Spleen (tissue), 11 donors: ENCODE data around the gene NFATC2IP. TPM values are rescaled to one million over a fixed set of nuclear protein-coding genes. Genes with fewer than 3 reads are reported as not detected.

Experiments used
- DNase-seq: peaks from one replicate; pipeline ENCODE4 v3.0.0-alpha.2; 2020
- H3K27ac ChIP-seq, 8 donors: fragments of 200-600 bp; sonication (generic) in 7 of 8; 1 replicate in 4 of 8; 2 replicates in 4 of 8; pipeline versions ENCODE4 v1.5.0 to v1.8.0; 2016 to 2021; ENCODE audit warnings: inconsistent platforms in 4 of 8, mild to moderate bottlenecking in 4 of 8, moderate library complexity in 1 of 8
- H3K27me3 ChIP-seq, 7 donors: fragments of 200-600 bp; sonication (generic) in 6 of 7; replicated peaks in 1 of 7; 1 replicate in 4 of 7; 2 replicates in 3 of 7; pipeline versions ENCODE4 v1.5.0 to v1.8.0; 2016 to 2021; ENCODE audit warnings: inconsistent platforms in 3 of 7, mild to moderate bottlenecking in 1 of 7
- H3K36me3 ChIP-seq, 6 donors: fragments of 200-600 bp; sonication (generic) in 5 of 6; 1 replicate in 4 of 6; 2 replicates in 2 of 6; pipeline versions ENCODE4 v1.5.0 to v1.8.0; 2016 to 2021; ENCODE audit warnings: inconsistent platforms in 2 of 6
- H3K4me1 ChIP-seq, 6 donors: fragments of 200-600 bp; sonication (generic) in 5 of 6; 1 replicate in 3 of 6; 2 replicates in 3 of 6; pipeline versions ENCODE4 v1.5.0 to v1.8.0; 2016 to 2021; ENCODE audit warnings: inconsistent platforms in 3 of 6
- H3K4me3 ChIP-seq, 8 donors: fragments of 200-600 bp; sonication (generic) in 7 of 8; 1 replicate in 4 of 8; 2 replicates in 4 of 8; pipeline versions ENCODE4 v1.5.0 to v1.8.0; 2016 to 2021; ENCODE audit warnings: inconsistent platforms in 4 of 8, mild to moderate bottlenecking in 4 of 8, moderate library complexity in 2 of 8
- H3K9me3 ChIP-seq, 8 donors: fragments of 200-600 bp; sonication (generic) in 7 of 8; 1 replicate in 4 of 8; 2 replicates in 4 of 8; pipeline versions ENCODE4 v1.5.0 to v1.8.0; 2016 to 2021; ENCODE audit warnings: inconsistent platforms in 4 of 8
- CTCF ChIP-seq, 11 experiments: fragments of 200-600 bp in 7 of 11; fragments of 450-650 bp in 4 of 11; sonication (generic) in 4 of 11; IDR thresholded peaks in 8 of 11; conservative IDR thresholded peaks in 3 of 11; 1 replicate in 7 of 11; 2 replicates in 4 of 11; pipeline versions ENCODE4 v1.4.0 to v1.8.0; 2016 to 2021; ENCODE audit warnings: antibody characterized with exemption in 11 of 11, inconsistent platforms in 4 of 11, mild to moderate bottlenecking in 1 of 11
- POLR2A ChIP-seq, 3 donors: fragments of 450-650 bp; IDR thresholded peaks; one replicate each; pipeline ENCODE4 v1.5.1; 2017; ENCODE audit warnings: antibody characterized with exemption in 3 of 3, mild to moderate bottlenecking in 1 of 3
- POLR2AphosphoS5 ChIP-seq, 3 donors: sonication (generic); formaldehyde crosslinking; IDR thresholded peaks; one replicate each; pipeline ENCODE4 v1.5.1; 2017; ENCODE audit warnings: antibody characterized with exemption in 3 of 3
- WGBS, 5 donors: extraction: QIAGEN DNeasy Blood & Tissue Kit in 3 of 5; methylation state at CpG; one replicate each; pipeline versions ENCODE4 v1.1.5 to v1.1.7; 2013 to 2018; 5-methylcytosine and 5-hydroxymethylcytosine counted together
- intact Hi-C: fragments of 100-400 bp; cut with DNase I; formaldehyde crosslinking; loops from one replicate; pipeline ENCODE4 v1.15.0; 2023; ENCODE audit warnings: low total_unique reads
- polyA plus RNA-seq, 3 donors: library from polyadenylated mRNA; stranded (reverse); fragments of 200-250 nt; gene quantifications; one replicate each; pipeline ENCODE4 v1.2.1, GENCODE V29; 2013
- total RNA-seq, 7 donors: library from RNA; depleted of rRNA in 3 of 7; stranded (reverse); fragments of >200 nt in 3 of 7; fragmentation: NEBNext Ultra II Directional in 4 of 7; extraction: Animal tissue kit (Norgen Biotek cat#: 25700) in 4 of 7; gene quantifications; one replicate each; pipeline versions ENCODE4 v1.1.0 to v1.2.1, GENCODE V29; 2016 to 2021
- donor health status: healthy with polysubstance abuse.
- donor health status: DM: no; HTN: no; CAD: no; lungs with moderate emphysema.
- donor health status: DM: no; HTN: no; CAD: no.
- donor health status: Bipolar disorder and iron deficiency.
- donor health status: healthy.
- donor health status: DM: no; HTN: no; CAD: no.
- donor health status: DM: yes; HTN: yes; CAD: no.

NFATC2IP gene
- total and polyA plus RNA-seq, 10 donors: 21.1 to 63.5 (median 46.5) TPM

GRCh38 chr16:28927815-28928214 lies 22.9 kb upstream of the NFATC2IP start:
- intact Hi-C loops: no loop called here
- Histone ChIP-seq H3K9me3 (no peaks in the 10 kb centered on the region), H3K4me3 (no peak overlapping the region), H3K27ac (no peak overlapping the region), H3K36me3 (peaks cover 0 to 5% (median 0%) of the 10 kb centered on the region in 6 donors), H3K4me1 (peaks cover 17 to 62% (median 37%) of the 10 kb centered on the region in 6 donors), H3K27me3 (no peaks in the 10 kb centered on the region)
- WGBS, 5 donors: 72 to 88% (median 79%) methylated on average over 1 of the region's 1 CpG
- DNase-seq: no peak
- TF ChIP-seq CTCF (IDR thresholded peaks at IDR 0.05 in 8 of 11, conservative IDR thresholded peaks at IDR 0.05 in 3 of 11) (no peak), POLR2A (IDR thresholded peaks at IDR 0.05) (no peak), POLR2AphosphoS5 (IDR thresholded peaks at IDR 0.05) (no peak)

- Histone ChIP-seq H3K27me3 (no peaks in the 10 kb centered on the region), H3K4me3 (no peak overlapping the region), H3K36me3 (peaks cover 0 to 13% (median 0%) of the 10 kb centered on the region in 6 donors), H3K4me1 (peaks cover 6 to 65% (median 22%) of the 10 kb centered on the region in 6 donors), H3K27ac (peak overlapping the region in 7 of 8 donors; percentile 10 to 88 (median 81)), H3K9me3 (no peaks in the 10 kb centered on the region)
- WGBS, 5 donors: 76 to 84% (median 78%) methylated on average over 3 of the region's 3 CpGs
- intact Hi-C loops: no loop called here
- TF ChIP-seq POLR2AphosphoS5 (IDR thresholded peaks at IDR 0.05) (no peak), CTCF (IDR thresholded peaks at IDR 0.05 in 8 of 11, conservative IDR thresholded peaks at IDR 0.05 in 3 of 11) (no peak)
- DNase-seq: no peak
Measured at GRCh38 chr16:28930203-28930602, 20.5 kb upstream of the NFATC2IP start.

GRCh38 chr16:28930652-28931051 lies 20.1 kb upstream of the NFATC2IP start:
- Histone ChIP-seq H3K4me1 (peaks cover 6 to 68% (median 24%) of the 10 kb centered on the region in 6 donors), H3K36me3 (peaks cover 0 to 16% (median 0%) of the 10 kb centered on the region in 6 donors), H3K9me3 (no peaks in the 10 kb centered on the region), H3K27me3 (no peaks in the 10 kb centered on the region), H3K4me3 (peak overlapping the region in 4 of 8 donors; percentile 49 to 74 (median 54)), H3K27ac (peak overlapping the region in 7 of 8 donors; percentile 11 to 88 (median 81))
- peak; percentile 86 for DNase-seq
- 32 to 53% (median 40%) methylated on average over 3 of the region's 3 CpGs for WGBS, 5 donors
- TF ChIP-seq POLR2A (IDR thresholded peaks at IDR 0.05) (no peak), POLR2AphosphoS5 (IDR thresholded peaks at IDR 0.05) (peak in 2 of 3 donors; percentile 80 to 83)
- intact Hi-C loops: no loop called here

GRCh38 chr16:28931801-28932225 lies 18.9 kb upstream of the NFATC2IP start, which contains the start of gene CD19:
Gene CD19, plus strand, starts transcription at chr16:28931971. Its CDS starts 30 bp downstream, at chr16:28932001.
- H3K9me3 ChIP-seq: no peaks in the 10 kb centered on the region
- 70 to 85% (median 82%) methylated on average over 9 to 10 of the region's 10 CpGs for WGBS, 5 donors
- TF ChIP-seq CTCF (IDR thresholded peaks at IDR 0.05 in 8 of 11, conservative IDR thresholded peaks at IDR 0.05 in 3 of 11) (no peak), POLR2AphosphoS5 (IDR thresholded peaks at IDR 0.05) (peak; percentile 43 to 76 (median 68))
- peak within 1 kb of the TSS; percentile 41 to 88 (median 74) for H3K27ac ChIP-seq
- H3K27me3 ChIP-seq: no peaks in the 10 kb centered on the region
- H3K36me3 ChIP-seq: peaks cover 0 to 27% (median 0%) of the 10 kb centered on the region in 6 donors
- DNase-seq: peak; percentile 89
- intact Hi-C loops: no loop called here
- H3K4me1 ChIP-seq: peaks cover 8 to 68% (median 30%) of the 10 kb centered on the region in 6 donors
- peak within 1 kb of the TSS; percentile 21 to 74 (median 46) for H3K4me3 ChIP-seq
